HepG2 (cell line): ENCODE measurements around the gene CA4. TPM values are rescaled to one million over a fixed set of nuclear protein-coding genes. Genes with fewer than 3 reads are reported as not detected.

Source experiments
- ATAC-seq: fragments of 200-7000 bp; cut with Tn5 transposase; 3 replicates; pipeline ENCODE4 v1.9.1; 2020; ENCODE audit warnings: mild to moderate bottlenecking, moderate library complexity
- BruUV-seq: library from RNA; stranded (reverse); fragments of 400-500 nt; replicated peaks from 2 replicates; lab custom pipeline; 2021; lab: Mats Ljungman, UMichigan
- CTCF ChIA-PET: fragments of 300-600 bp; formaldehyde crosslinking; extraction: SDS; loops from one replicate; lab custom pipeline; 2021; ENCODE audit warnings: low total read pairs, inconsistent platforms, low intra/inter-chr PET ratio; lab: Yijun Ruan, JAX
- POLR2A ChIA-PET: fragments of 350-600 bp; sonication (Branson Sonifier 250); formaldehyde crosslinking; loops from one replicate; lab custom pipeline; 2020; ENCODE audit warnings: antibody characterized with exemption, inconsistent platforms; lab: Yijun Ruan, JAX
- DNase-seq: peaks from one replicate; pipeline ENCODE4 v3.0.0-alpha.2; 2015; ENCODE audit warnings: low spot score
- FAIRE-seq: peaks from 3 replicates; lab custom pipeline; 2011; peaks lifted over from hg19 to GRCh38; lab: Jason Lieb, UNC
- H2AFZ ChIP-seq: one replicate; pipeline ENCODE4 v1.6.1; 2011; ENCODE audit warnings: low read length, inconsistent platforms
- H3K27ac ChIP-seq: fragments of 300-600 bp; 3 replicates; pipeline ENCODE4 v1.8.0; 2011; ENCODE audit warnings: mixed run types, mild to moderate bottlenecking, mixed read lengths, low read length, inconsistent platforms; ENCODE audit not compliant: insufficient read depth; ENCODE audit errors: extremely low read length
- H3K27me3 ChIP-seq, 2 experiments: fragments of 200-600 bp in 1 of 2; 2 replicates in 1 of 2; 3 replicates in 1 of 2; pipeline versions ENCODE4 v1.6.0 to v1.8.0; 2011; ENCODE audit warnings: low read length in 2 of 2, mild to moderate bottlenecking in 2 of 2, moderate library complexity in 2 of 2, inconsistent platforms in 1 of 2; ENCODE audit not compliant: insufficient read depth in 2 of 2, control insufficient read depth in 1 of 2
- H3K36me3 ChIP-seq, 2 experiments: fragments of 200-600 bp in 1 of 2; replicated peaks in 1 of 2; 2 replicates in 1 of 2; 3 replicates in 1 of 2; pipeline versions ENCODE4 v1.5.1 to v1.8.0; 2011; ENCODE audit warnings: low read length in 2 of 2, inconsistent platforms in 1 of 2; ENCODE audit not compliant: insufficient read depth in 2 of 2, control insufficient read depth in 1 of 2
- H3K4me1 ChIP-seq: 2 replicates; pipeline ENCODE4 v1.5.1; 2012; ENCODE audit warnings: low read length, inconsistent platforms; ENCODE audit not compliant: insufficient read depth
- H3K4me2 ChIP-seq: 2 replicates; pipeline ENCODE4 v1.6.0; 2011; ENCODE audit warnings: low read depth, low read length, inconsistent platforms
- H3K4me3 ChIP-seq, 3 experiments: fragments of 200-600 bp in 1 of 3; sonication (generic), shearing (Covaris generic) in 1 of 3; replicated peaks in 1 of 3; 2 replicates each; pipeline ENCODE4 v1.5.1; 2011 to 2016; ENCODE audit warnings: low read length in 3 of 3, inconsistent platforms in 2 of 3, low read depth in 2 of 3, mild to moderate bottlenecking in 2 of 3, control low read depth in 1 of 3, mixed read lengths in 1 of 3; ENCODE audit not compliant: insufficient read depth in 1 of 3
- H3K79me2 ChIP-seq: one replicate; pipeline ENCODE4 v1.6.1; 2011; ENCODE audit warnings: low read length, inconsistent platforms; ENCODE audit not compliant: insufficient read depth
- H3K9ac ChIP-seq: 2 replicates; pipeline ENCODE4 v1.6.0; 2011; ENCODE audit warnings: mild to moderate bottlenecking, low read depth, low read length, inconsistent platforms; ENCODE audit not compliant: insufficient read depth
- H3K9me3 ChIP-seq: 2 replicates; pipeline ENCODE4 v1.5.1; 2012; ENCODE audit warnings: mild to moderate bottlenecking, low read length
- H4K20me1 ChIP-seq: 2 replicates; pipeline ENCODE4 v1.6.0; 2011; ENCODE audit warnings: inconsistent platforms, mild to moderate bottlenecking, low read length, moderate library complexity; ENCODE audit not compliant: insufficient read depth
- ARID4A ChIP-seq: sonication (generic); formaldehyde crosslinking; IDR thresholded peaks from 2 replicates; pipeline ENCODE4 v1.5.0; 2020; ENCODE audit warnings: mild to moderate bottlenecking, missing genetic modification reagents, borderline replicate concordance
- CHCHD3 ChIP-seq: sonication (generic); formaldehyde crosslinking; IDR thresholded peaks from 2 replicates; pipeline ENCODE4 v1.8.0; 2022; ENCODE audit warnings: mild to moderate bottlenecking, missing genetic modification reagents, moderate library complexity
- HBP1 ChIP-seq: IDR thresholded peaks from 2 replicates; pipeline ENCODE4 v1.6.1; 2016; ENCODE audit warnings: low read depth, control low read depth
- RFXAP ChIP-seq: sonication (generic); formaldehyde crosslinking; IDR thresholded peaks from 2 replicates; pipeline ENCODE4 v1.4.0; 2020; ENCODE audit warnings: missing genetic modification reagents, borderline replicate concordance
- ZGPAT ChIP-seq: IDR thresholded peaks from 2 replicates; pipeline ENCODE4 v1.6.1; 2016; ENCODE audit warnings: mild to moderate bottlenecking
- ZNF232 ChIP-seq: sonication (generic); formaldehyde crosslinking; IDR thresholded peaks from 2 replicates; pipeline ENCODE4 v1.4.0; 2020; ENCODE audit warnings: missing genetic modification reagents, borderline replicate concordance
- ZNF343 ChIP-seq: sonication (generic); formaldehyde crosslinking; IDR thresholded peaks from 2 replicates; pipeline ENCODE4 v1.4.0; 2020; ENCODE audit warnings: mild to moderate bottlenecking, missing genetic modification reagents
- WGBS: methylation state at CpG from one replicate; pipeline ENCODE4 v1.1.6; 2017; ENCODE audit warnings: low lambda C conversion rate; 5-methylcytosine and 5-hydroxymethylcytosine counted together
- in situ Hi-C: cut with HindIII; loops from 2 replicates; pipeline ENCODE4 v1.10.0; 2017; ENCODE audit warnings: low pct_unique_long_range_greater_than_20kb; ENCODE audit not compliant: extremely low pct_ligation_motif_present
- intact Hi-C: fragments of 100-400 bp; cut with micrococcal nuclease; formaldehyde crosslinking; loops from one replicate; pipeline ENCODE4 v1.10.0; 2022; ENCODE audit not compliant: unreplicated experiment
- polyA plus RNA-seq, 8 experiments: library from polyadenylated mRNA; depleted of rRNA in 3 of 8; stranded (reverse) in 7 of 8; unstranded in 1 of 8; fragments of >200 nt; fragmentation: Illumina TruSeq in 4 of 8; extraction: Trizol in 4 of 8; gene quantifications; 2 replicates each; pipeline versions ENCODE4 v1.2.1 to v1.2.3, GENCODE V29; 2011 to 2016; ENCODE audit warnings: low read depth in 4 of 8, missing spikeins in 1 of 8, mixed read lengths in 1 of 8; ENCODE audit not compliant: insufficient read depth in 1 of 8
- total RNA-seq, 5 experiments: library from RNA; depleted of rRNA; stranded (reverse); fragments of >200 nt; fragmentation: Illumina TruSeq; extraction: Trizol; gene quantifications; 2 replicates each; pipeline ENCODE4 v1.2.3, GENCODE V29; 2016; ENCODE audit warnings: low read depth in 1 of 5

CA4 gene
- total and polyA plus RNA-seq, 2 of the 13 experiments (the other 11 are each of a cell fraction or from before 2014, with no cell fraction given), result not detected

- TF ChIP-seq ZNF343, result no peak
- no peak for TF ChIP-seq ZGPAT (CRISPR knock-in tag)
Observed at GRCh38 chr17:60151355-60151754, 1.6 kb downstream of the CA4 start (continued).

- peaks cover 22 to 92% of the 10 kb centered on the region in 2 experiments for H3K27me3 ChIP-seq
- FAIRE-seq, result no peak
- in situ Hi-C loops, result no loop called here
- no peaks in the 10 kb centered on the region for H3K9me3 ChIP-seq
- no peak overlapping the region for H3K4me2 ChIP-seq
- no peaks in the 10 kb centered on the region; the same call in 1 of the 2 replicates for H4K20me1 ChIP-seq
- 14% methylated on average over 12 of the region's 12 CpGs for WGBS
- H2AFZ ChIP-seq, result no peak overlapping the region
- no peak for ATAC-seq
- CTCF ChIA-PET, result no interaction called here
- no peak overlapping the region for H3K27ac ChIP-seq
- intact Hi-C loops, result no loop called here
- no TSS peak for BruUV-seq
- H3K36me3 ChIP-seq, result no peaks in the 10 kb centered on the region
- DNase-seq, result no peak
- H3K79me2 ChIP-seq, result no peaks in the 10 kb centered on the region
- H3K4me1 ChIP-seq, result peaks cover 12% of the 10 kb centered on the region; the same call in 1 of the 2 replicates
- POLR2A ChIA-PET, result no interaction called here
- H3K9ac ChIP-seq, result no peak overlapping the region
- no peak overlapping the region for H3K4me3 ChIP-seq
- TF ChIP-seq ARID4A (CRISPR knock-in tag) (no peak), CHCHD3 (no peak), ZNF232 (no peak), RFXAP (CRISPR knock-in tag) (no peak), HBP1 (CRISPR knock-in tag) (no peak)
- TF ChIP-seq, all 625 proteins: peak for 0
Observed at GRCh38 chr17:60153606-60154390, 4.0 kb downstream of the CA4 start.
